ENCODE measurements around the gene RPS18. TPM values are rescaled to one million over a fixed set of nuclear protein-coding genes. Genes with fewer than 3 reads are reported as not detected.

RPS18 gene
- total and polyA plus RNA-seq, 2 of the 4 experiments (the other 2 are of a cell fraction): 6,577 to 8,417 TPM

- H3K79me1 ChIP-seq (ENCODE audit: low read depth in 1 of 2, low read length in 2 of 2): peaks cover 21 to 50% of the 10 kb centered on the region in 2 experiments
- no peak overlapping the region for H3K56ac ChIP-seq (ENCODE audit: extremely low read depth, insufficient read depth, low read length)
- H3K4me2 ChIP-seq (ENCODE audit: low read depth, low read length): no peak overlapping the region
- no peak overlapping the region for H2BK15ac ChIP-seq (ENCODE audit: low read depth, low read length)
- H3K4ac ChIP-seq (ENCODE audit: low read depth, low read length): no peak overlapping the region
- in situ Hi-C loops (cut with MboI; ENCODE audit: low sequenced_read_pairs): no loop called here
- H2BK5ac ChIP-seq (ENCODE audit: low read depth, low read length, poor library complexity, severe bottlenecking): no peak overlapping the region
- intact Hi-C loops (cut with micrococcal nuclease): no loop called here
- TF ChIP-seq USF2 (IDR thresholded peaks at IDR 0.05; ENCODE audit: low read depth, low read length) (no peak), MAFK (IDR thresholded peaks at IDR 0.05; ENCODE audit: low read depth, low read length) (no peak), RFX5 (IDR thresholded peaks at IDR 0.05; ENCODE audit: low read depth, low read length) (no peak), POLR2A (IDR thresholded peaks at IDR 0.05; ENCODE audit: low read depth, low read length) (no peak), FOS (IDR thresholded peaks at IDR 0.05; ENCODE audit: low read depth, low read length) (no peak), MAZ (IDR thresholded peaks at IDR 0.05; ENCODE audit: borderline replicate concordance, low read depth, low read length) (no peak), RCOR1 (IDR thresholded peaks at IDR 0.05; ENCODE audit: insufficient replicate concordance, low read length) (no peak), MXI1 (IDR thresholded peaks at IDR 0.05; ENCODE audit: borderline replicate concordance, low read depth, low read length) (no peak), CEBPB (IDR thresholded peaks at IDR 0.05; ENCODE audit: low read depth, low read length) (no peak), SMC3 (IDR thresholded peaks at IDR 0.05; ENCODE audit: low read depth, low read length) (no peak), NFE2L2 (IDR thresholded peaks at IDR 0.05; ENCODE audit: low read depth, low read length) (no peak), CHD1 (IDR thresholded peaks at IDR 0.05; ENCODE audit: low read depth, low read length) (no peak), CTCF (conservative IDR thresholded peaks at IDR 0.05; ENCODE audit: low read depth, low read length) (no peak), RAD21 (IDR thresholded peaks at IDR 0.05; ENCODE audit: low read length) (no peak), ELK1 (IDR thresholded peaks at IDR 0.05; ENCODE audit: borderline replicate concordance, low read depth, low read length) (no peak), BHLHE40 (IDR thresholded peaks at IDR 0.05; ENCODE audit: low read depth, low read length) (no peak)
- no peak overlapping the region for H2BK120ac ChIP-seq (ENCODE audit: low read depth, low read length)
- peak overlapping the region in 1 of 2 experiments; percentile 52; a peak in 1 of 4 replicates for H4K8ac ChIP-seq (ENCODE audit: low read depth in 2 of 2, low read length in 2 of 2)
- H3K9ac ChIP-seq (ENCODE audit: low read depth, low read length): no peak overlapping the region
- H2AK5ac ChIP-seq (ENCODE audit: low read depth, low read length): no peak overlapping the region
- 83% methylated on average over 4 of the region's 9 CpGs; no CpG with 5 or more reads in 1 of the 2 experiments for WGBS, 2 experiments (ENCODE audit: extremely low coverage in 2 of 2, insufficient read length in 1 of 2)
- H4K91ac ChIP-seq (ENCODE audit: insufficient read depth, low read depth, low read length): no peak overlapping the region
- peak overlapping the region; percentile 94 for H2AK9ac ChIP-seq (replicated peaks; ENCODE audit: low read depth, low read length, poor library complexity)
- H3K27me3 ChIP-seq (ENCODE audit: control insufficient read depth, insufficient read depth, low read length): no peaks in the 10 kb centered on the region
- no peak overlapping the region for H2BK20ac ChIP-seq (ENCODE audit: low read depth, low read length)
- H3K4me3 ChIP-seq (ENCODE audit: insufficient read depth, low read depth, low read length): no peak overlapping the region
- no TSS peak for BruUV-seq (replicated peaks)
- no peak overlapping the region for H3K14ac ChIP-seq (replicated peaks; ENCODE audit: low read depth, low read length)
- peaks cover 66% of the 10 kb centered on the region for H3K36me3 ChIP-seq (ENCODE audit: control insufficient read depth, insufficient read depth, low read length)
- no peak overlapping the region for H3K18ac ChIP-seq (ENCODE audit: low read depth, low read length)
- ATAC-seq (ENCODE audit: low read depth) (no peak), DNase-seq (no peak)
- H3K9me1 ChIP-seq (ENCODE audit: insufficient read depth, low read length): peaks cover 6% of the 10 kb centered on the region
- no peak overlapping the region for H2AFZ ChIP-seq (replicated peaks; ENCODE audit: low read length, poor library complexity)
- POLR2A ChIA-PET (ENCODE audit: unreplicated experiment): interaction anchor here (1.8 kb wide), 1 partner anchor 11 kb away, joined by 10 read pairs; the partner anchor contains the start of genes PFDN6 and WDR46
- no peak overlapping the region for H3K23ac ChIP-seq (ENCODE audit: low read depth, low read length)
- H4K5ac ChIP-seq (ENCODE audit: low read depth, low read length): no peak overlapping the region
- peaks cover 12% of the 10 kb centered on the region for H3K4me1 ChIP-seq (ENCODE audit: control insufficient read depth, insufficient read depth, low read length)
- no peak overlapping the region for H3K27ac ChIP-seq (ENCODE audit: insufficient read depth, low read length)
- H3K9me3 ChIP-seq (ENCODE audit: control insufficient read depth, insufficient read depth, low read length): no peaks in the 10 kb centered on the region
- peaks cover 66% of the 10 kb centered on the region for H4K20me1 ChIP-seq (ENCODE audit: insufficient read depth, low read length)
- CTCF ChIA-PET: interaction anchor here (1.8 kb wide), 1 partner anchor 19 kb away, joined by 5 read pairs; no protein-coding TSS in a partner anchor
- dilution Hi-C loops (cut with HindIII; ENCODE audit: low sequenced_read_pairs, unreplicated experiment): no loop called here
Observed at GRCh38 chr6:33278392-33278741, 6.5 kb downstream of the RPS18 start.
